GM11168 (cell line): ENCODE measurements around the gene CHTOP.

Experiments used
- in situ Hi-C: fragments of 300-500 bp; cut with MboI; formaldehyde crosslinking; loops from one replicate; pipeline ENCODE4 v1.12.0; 2022; ENCODE audit warnings: low sequenced_read_pairs; ENCODE audit not compliant: unreplicated experiment

Gene CHTOP

GRCh38 chr1:153612111-153612754 lies 21.6 kb upstream of the CHTOP start:
- in situ Hi-C loops, result no loop called here

GRCh38 chr1:153612755-153613331 lies 21.0 kb upstream of the CHTOP start, which contains the start of gene S100A16:
Gene S100A16, minus strand, starts transcription at chr1:153613137. Its CDS starts 4,986 bp downstream, at chr1:153608151.
- in situ Hi-C loops, result no loop called here

- in situ Hi-C loops, result no loop called here
Observed at GRCh38 chr1:153613406-153613805, 20.5 kb upstream of the CHTOP start.

GRCh38 chr1:153614189-153614900 lies 19.5 kb upstream of the CHTOP start:
- in situ Hi-C loops, result no loop called here

- in situ Hi-C loops, result no loop called here
Observed at GRCh38 chr1:153614906-153615305, 19.0 kb upstream of the CHTOP start.

- in situ Hi-C loops, result no loop called here
Observed at GRCh38 chr1:153615406-153615805, 18.5 kb upstream of the CHTOP start.

- in situ Hi-C loops, result no loop called here
Observed at GRCh38 chr1:153616144-153616916, 17.5 kb upstream of the CHTOP start, which contains the start of gene S100A14. Gene S100A14, minus strand, starts transcription at chr1:153616325. Its CDS starts 467 bp downstream, at chr1:153615858.

- in situ Hi-C loops, result no loop called here
Observed at GRCh38 chr1:153616917-153617311, 17.0 kb upstream of the CHTOP start.

- in situ Hi-C loops, result no loop called here
Observed at GRCh38 chr1:153617663-153618062, 16.2 kb upstream of the CHTOP start.

GRCh38 chr1:153619171-153619570 lies 14.7 kb upstream of the CHTOP start:
- in situ Hi-C loops, result no loop called here

- in situ Hi-C loops, result loop anchor here (5.0 kb wide), 1 partner anchor 106 kb away; no protein-coding TSS in a partner anchor
Observed at GRCh38 chr1:153623101-153623500, 10.8 kb upstream of the CHTOP start.

GRCh38 chr1:153624965-153625611 lies 8.8 kb upstream of the CHTOP start:
- in situ Hi-C loops, result loop anchor here (5.0 kb wide), 1 partner anchor 108 kb away; no protein-coding TSS in a partner anchor

GRCh38 chr1:153626477-153626903 lies 7.4 kb upstream of the CHTOP start:
- in situ Hi-C loops, result no loop called here

GRCh38 chr1:153626904-153627714 lies 6.8 kb upstream of the CHTOP start, which contains the start of gene S100A13:
Gene S100A13, minus strand, starts transcription at chr1:153627505. Its CDS starts 1,033 bp downstream, at chr1:153626472.
- in situ Hi-C loops, result no loop called here

GRCh38 chr1:153627715-153628626 lies 5.9 kb upstream of the CHTOP start, which contains the start of gene S100A1:
Gene S100A1, plus strand, starts transcription at chr1:153628434. Its CDS starts 2,088 bp downstream, at chr1:153630522.
- in situ Hi-C loops, result no loop called here

- in situ Hi-C loops, result no loop called here
Observed at GRCh38 chr1:153628638-153629342, 5.1 kb upstream of the CHTOP start.

- in situ Hi-C loops, result no loop called here
Observed at GRCh38 chr1:153629343-153629665, 4.6 kb upstream of the CHTOP start.
